GM20000 (cell line): ENCODE measurements around the gene RASGRP1.

Experiments
- DNase-seq: peaks from one replicate; pipeline ENCODE4 v3.0.0; 2012; ENCODE audit warnings: low spot score
- CTCF ChIP-seq: IDR thresholded peaks from 2 replicates; pipeline ENCODE4 v1.5.1; 2012; ENCODE audit warnings: mild to moderate bottlenecking, control low read depth; ENCODE audit errors: extremely low read depth, missing control alignments

Gene RASGRP1

GRCh38 chr15:38517312-38517975, 47.2 kb downstream of the RASGRP1 start:
- no peak for DNase-seq
- no peak for TF ChIP-seq CTCF

GRCh38 chr15:38516626-38517025, 48.0 kb downstream of the RASGRP1 start:
- no peak for DNase-seq
- no peak for TF ChIP-seq CTCF

- TF ChIP-seq CTCF = no peak
- no peak for DNase-seq
These were observed 50.0 kb downstream of the RASGRP1 start for GRCh38 chr15:38514601-38515000.

GRCh38 chr15:38512901-38513300, 51.7 kb downstream of the RASGRP1 start:
- no peak for TF ChIP-seq CTCF
- DNase-seq = no peak

DNA sequence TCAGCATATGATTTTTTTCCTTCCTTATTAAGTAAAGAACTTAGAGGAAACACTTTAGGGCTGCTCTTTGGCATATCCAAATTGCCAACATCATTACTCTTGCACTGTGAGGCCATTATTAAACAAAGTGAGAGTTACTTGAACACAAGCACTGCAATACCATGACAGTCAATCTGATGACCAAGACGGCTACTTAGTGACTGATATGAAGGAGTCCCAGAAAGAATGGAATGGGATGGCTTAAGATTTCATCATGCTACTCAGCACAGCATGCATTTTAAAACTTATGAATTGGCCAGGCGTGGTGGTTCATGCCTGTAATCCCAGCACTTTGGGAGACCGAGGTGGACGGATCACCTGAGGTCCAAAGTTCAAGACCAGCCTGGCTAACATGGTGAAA, 55.5 kb downstream of the RASGRP1 start:
- no peak for DNase-seq
- TF ChIP-seq CTCF = no peak

DNA sequence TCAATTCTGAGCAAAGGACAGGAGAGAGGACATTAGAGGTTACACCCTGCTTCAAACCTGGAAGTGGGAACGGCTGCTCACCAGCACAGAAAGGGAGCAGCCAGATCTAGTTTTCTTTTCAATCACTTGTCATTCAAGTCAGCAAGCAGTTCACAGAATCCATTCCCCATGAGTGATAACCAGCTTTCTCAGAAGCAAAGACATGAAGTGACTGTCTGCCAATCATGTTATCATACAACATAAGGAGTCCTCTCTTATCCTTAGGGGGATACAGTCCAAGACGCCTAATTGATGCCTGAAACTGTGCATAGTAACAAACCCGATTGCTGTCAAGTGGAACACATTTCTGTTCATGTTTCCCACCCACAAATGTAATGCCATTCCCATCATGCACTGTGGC, 56.0 kb downstream of the RASGRP1 start:
- no peak for DNase-seq
- TF ChIP-seq CTCF = no peak

DNA sequence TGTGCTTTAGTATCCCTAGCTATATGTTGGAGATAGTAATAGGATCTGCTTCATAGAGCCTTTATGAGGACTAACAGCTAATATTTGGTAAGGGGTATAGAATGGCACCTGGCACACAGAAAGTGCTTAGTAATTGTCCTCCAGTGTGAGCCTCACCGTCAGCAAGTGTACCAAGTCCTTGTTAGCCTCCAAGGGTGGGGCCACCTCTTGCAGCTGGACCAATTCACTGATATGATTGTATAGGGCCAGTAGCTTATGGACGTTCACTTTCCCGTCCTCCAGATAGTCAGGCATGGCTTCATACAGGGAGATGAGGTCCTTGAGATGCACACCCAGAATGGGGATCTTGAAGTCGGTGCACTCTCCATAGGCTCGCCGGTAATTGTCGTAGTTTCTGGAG, 57.0 kb downstream of the RASGRP1 start:
- no peak for TF ChIP-seq CTCF
- no peak for DNase-seq
